NAMALWA (cell line): ENCODE results near the gene ZNF684.
A peak's percentile ranks its signal among the peaks of the same experiment; 100 is the strongest.
"Not testable (repeated sequence)": the region's sequence is repeated elsewhere in the genome, so short reads cannot be mapped to it uniquely, and the experiment has no call there.

ENCODE experiments used
- DNase-seq: peaks from one replicate; pipeline ENCODE4 v3.0.0-alpha.2; 2015; ENCODE audit warnings: low spot score

Gene ZNF684

GRCh38 chr1:40574805-40575204 lies 43.4 kb downstream of the ZNF684 start:
- not testable (repeated sequence) for DNase-seq

DNA sequence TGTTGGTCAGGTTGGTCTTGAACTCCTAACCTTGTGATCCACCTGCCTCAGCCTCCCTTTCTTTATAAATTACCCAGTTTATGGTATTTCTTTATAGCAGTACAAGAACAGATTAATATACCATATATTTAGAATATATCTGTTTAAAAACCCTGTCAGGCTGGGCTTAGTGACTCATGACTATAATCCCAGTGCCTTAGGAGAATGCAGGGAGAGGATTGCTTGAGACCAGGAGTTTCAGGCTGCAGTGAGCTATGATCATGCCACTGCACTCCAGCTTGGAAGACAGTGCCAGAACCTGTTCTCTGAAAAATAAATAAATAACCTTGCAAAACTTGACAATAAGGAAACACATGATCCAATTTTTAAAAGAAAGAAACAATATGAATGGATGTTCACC lies 43.9 kb downstream of the ZNF684 start:
- DNase-seq = no peak

- no peak for DNase-seq
These were observed 50.7 kb downstream of the ZNF684 start for GRCh38 chr1:40582116-40582515.

- DNase-seq = no peak
These were observed 52.5 kb downstream of the ZNF684 start for GRCh38 chr1:40583980-40584379.

DNA sequence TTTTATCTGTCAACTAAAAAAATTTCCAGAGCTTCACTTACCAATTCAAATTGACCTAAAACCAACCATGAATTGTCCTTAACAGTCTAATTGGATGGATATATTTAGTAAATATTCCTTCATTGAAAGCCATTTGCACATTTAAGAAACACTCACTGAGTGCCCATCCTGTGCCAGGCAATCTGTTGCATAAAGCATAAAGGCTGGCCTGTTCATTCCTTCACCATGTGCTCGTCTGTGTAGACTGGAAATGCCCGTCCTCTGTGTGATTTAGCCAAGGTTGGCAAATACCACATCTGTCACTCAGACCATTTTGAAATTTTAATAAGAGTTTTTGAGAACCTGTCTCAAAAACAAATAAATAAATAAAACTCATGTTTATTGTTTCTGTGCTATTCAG lies 57.1 kb downstream of the ZNF684 start:
- DNase-seq = no peak

DNA sequence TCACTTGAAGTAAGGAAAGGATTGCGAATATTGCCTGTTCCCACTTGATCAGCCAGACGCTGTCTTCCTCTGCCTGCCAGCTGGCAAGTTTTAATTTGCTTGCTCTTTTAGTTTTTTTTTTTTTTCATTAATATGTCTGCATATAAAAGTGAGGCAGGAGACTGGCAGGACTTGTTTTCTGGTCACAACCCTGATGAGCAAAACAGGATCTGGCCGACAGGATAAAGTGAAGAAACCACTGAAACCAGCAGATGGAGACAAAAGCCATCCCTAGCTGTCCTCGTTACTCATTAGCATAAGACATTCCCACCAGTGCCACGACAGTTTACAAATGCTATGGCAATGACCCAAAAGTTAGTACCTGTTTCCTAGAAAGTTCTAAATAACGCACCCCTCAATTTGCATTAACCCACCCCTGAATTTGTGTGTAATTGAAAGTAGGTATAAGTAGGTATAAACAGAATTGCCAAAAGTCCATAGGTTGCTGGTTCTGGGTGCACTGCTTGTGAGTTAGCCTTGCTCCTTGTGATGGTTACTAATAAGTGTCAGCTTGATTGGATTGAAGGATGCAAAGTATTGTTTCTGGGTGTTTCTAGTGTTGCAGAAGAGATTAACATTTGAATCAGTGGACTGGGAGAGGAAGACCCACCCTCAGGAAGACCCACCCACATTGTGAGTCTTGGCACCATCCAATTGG lies 60.8 kb downstream of the ZNF684 start:
- peak; percentile 77 for DNase-seq

DNA sequence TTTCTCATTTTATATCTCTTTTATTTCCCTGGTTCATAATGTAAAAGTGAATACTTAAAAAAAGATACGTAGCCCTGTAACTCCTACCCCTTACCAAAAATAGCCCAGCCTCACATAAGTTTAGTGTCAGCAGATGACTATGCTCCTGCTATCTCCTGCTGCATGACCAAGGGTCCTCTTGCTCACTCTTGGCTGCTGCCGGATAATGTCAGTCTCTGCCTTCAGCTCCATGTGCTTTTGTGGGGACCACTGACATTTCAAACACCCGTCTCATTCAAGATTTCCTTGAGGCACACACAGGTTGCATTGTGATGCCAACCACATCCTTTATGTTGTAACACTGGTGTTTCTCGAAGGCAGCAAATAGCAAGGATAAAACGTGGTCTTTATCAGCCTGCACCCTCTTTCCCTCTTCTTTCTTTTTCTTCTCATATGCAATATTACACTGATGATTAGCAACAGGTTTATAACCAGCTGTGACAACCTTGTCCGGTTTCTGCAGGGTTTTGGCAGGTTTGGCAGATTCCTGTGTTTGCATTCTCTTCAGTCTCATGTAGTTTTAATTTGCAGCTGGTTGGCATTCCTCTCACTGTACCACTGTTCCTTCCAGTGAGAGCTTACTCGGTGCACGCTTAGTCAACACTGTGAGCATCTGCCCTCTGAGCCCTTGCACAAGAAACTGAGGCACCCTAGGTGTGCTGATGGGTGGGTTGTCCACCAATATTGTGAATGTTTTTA lies 62.2 kb downstream of the ZNF684 start:
- no peak for DNase-seq

DNA sequence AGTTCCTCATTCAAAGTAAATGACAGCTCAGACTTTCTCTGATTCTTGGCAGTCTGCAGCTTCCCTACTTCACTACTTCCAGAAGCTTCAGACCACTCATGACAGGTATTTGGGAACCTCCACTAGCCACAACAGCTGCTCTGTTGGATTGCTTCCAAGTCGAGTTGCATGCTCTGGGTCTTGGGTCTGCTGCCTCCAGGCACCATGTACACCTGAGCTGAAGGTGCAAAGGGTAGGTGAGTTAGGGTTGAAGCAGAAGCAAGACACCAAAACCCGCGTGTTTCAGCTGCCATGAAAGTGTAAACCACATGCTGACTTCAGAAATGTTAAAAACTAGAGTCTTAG lies 62.7 kb downstream of the ZNF684 start:
- DNase-seq = no peak

GRCh38 chr1:40595623-40596022 lies 64.2 kb downstream of the ZNF684 start:
- DNase-seq = no peak
